Measurements from ENCODE around the gene PER2.
A peak's percentile ranks its signal among the peaks of the same experiment; 100 is the strongest.

The PER2 gene

DNA sequence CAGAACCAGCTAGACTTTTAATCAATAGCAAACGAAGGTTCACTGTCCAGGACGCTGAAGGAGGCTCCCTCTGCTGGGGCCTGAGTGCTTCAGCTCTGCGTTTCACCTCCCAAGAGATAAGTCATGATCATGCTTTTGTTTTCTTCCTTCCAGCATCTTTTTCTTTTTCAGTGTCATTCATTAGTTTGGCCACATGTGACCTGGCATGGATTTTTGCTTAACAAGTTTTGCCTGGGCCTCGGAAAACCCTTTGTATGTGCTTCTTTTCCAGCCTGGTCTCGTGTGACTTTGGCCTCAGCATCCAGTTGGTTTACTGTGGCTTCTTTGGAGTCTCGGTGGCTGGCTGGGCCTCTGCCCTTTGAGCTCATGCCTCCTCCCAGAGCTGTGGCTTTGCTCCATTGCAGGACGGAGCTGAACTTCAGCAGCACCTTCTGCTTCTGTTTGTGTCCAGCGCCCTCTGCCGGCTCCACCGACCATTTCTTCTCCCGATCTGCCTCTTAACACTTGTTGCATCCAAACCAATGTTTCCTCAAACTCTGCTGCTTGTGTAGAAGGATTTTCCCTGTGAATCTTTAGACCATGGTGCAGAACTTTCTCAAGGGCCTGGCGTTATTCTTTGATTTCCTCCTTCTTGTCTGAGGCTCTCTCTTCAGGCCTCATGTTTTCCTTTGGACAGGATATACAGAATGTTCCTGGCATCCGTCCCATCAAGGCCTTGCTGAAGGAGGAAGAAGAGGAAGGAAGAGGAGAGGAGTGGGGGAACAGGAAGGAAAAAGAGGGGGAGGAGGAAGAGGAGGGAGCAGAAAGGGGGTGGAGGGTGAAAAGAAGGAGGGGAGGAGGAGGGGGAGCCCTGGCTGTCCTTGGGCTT, 25.0 kb downstream of the PER2 start:
- no CpG with 5 or more reads among the region's 13 CpGs for WGBS (ENCODE audit: extremely low coverage, insufficient coverage, insufficient read length)
- Histone ChIP-seq H3K79me2 (ENCODE audit: control insufficient read depth, insufficient read depth, low read length, poor library complexity) (no peaks in the 10 kb centered on the region), H2BK120ac (ENCODE audit: insufficient read depth, low read length, poor library complexity) (no peak overlapping the region), H3K18ac (ENCODE audit: low read length) (no peak overlapping the region), H3K27ac (ENCODE audit: low read depth, low read length) (no peak overlapping the region), H3K4me2 (ENCODE audit: low read length) (no peak overlapping the region), H3K4me1 (ENCODE audit: control insufficient read depth in 1 of 2, insufficient read depth in 2 of 2, low read length in 2 of 2) (peaks cover 8 to 20% of the 10 kb centered on the region in 2 experiments), H2AFZ (ENCODE audit: insufficient read depth, low read length, poor library complexity) (no peak overlapping the region), H4K12ac (ENCODE audit: low read depth, low read length) (no peak overlapping the region), H3K14ac (ENCODE audit: low read length) (no peak overlapping the region), H2AK5ac (ENCODE audit: low read length) (no peak overlapping the region), H2BK5ac (ENCODE audit: low read depth, low read length, poor library complexity) (no peak overlapping the region), H3K4me3 (ENCODE audit: low read depth, low read length) (no peak overlapping the region), H3K79me1 (ENCODE audit: low read length) (peaks cover 6% of the 10 kb centered on the region), H3K23ac (ENCODE audit: low read length) (no peak overlapping the region), H3K27me3 (ENCODE audit: insufficient read depth, low read length) (no peaks in the 10 kb centered on the region), H4K8ac (ENCODE audit: low read depth, low read length) (no peak overlapping the region), H4K91ac (ENCODE audit: low read depth, low read length) (no peak overlapping the region), H3K36me3 (ENCODE audit: control insufficient read depth in 1 of 2, insufficient read depth in 2 of 2, low read length in 2 of 2) (peaks cover 0 to 2% of the 10 kb centered on the region in 2 experiments), H3K9me3 (ENCODE audit: insufficient read depth, low read depth, low read length) (no peaks in the 10 kb centered on the region), H2BK12ac (ENCODE audit: low read length) (no peak overlapping the region), H3K4ac (ENCODE audit: low read depth, low read length) (no peak overlapping the region), H3K9ac (ENCODE audit: low read length) (no peak overlapping the region)
- DNase-seq: peak; percentile 75 to 82

- no CpG with 5 or more reads among the region's 12 CpGs for WGBS (ENCODE audit: extremely low coverage, insufficient coverage, insufficient read length)
- H3K14ac ChIP-seq (ENCODE audit: low read length): no peak overlapping the region
- no peak overlapping the region for H3K23ac ChIP-seq (ENCODE audit: low read length)
- H4K91ac ChIP-seq (ENCODE audit: low read depth, low read length): no peak overlapping the region
- DNase-seq: no peak
- H3K79me2 ChIP-seq (ENCODE audit: control insufficient read depth, insufficient read depth, low read length, poor library complexity): no peaks in the 10 kb centered on the region
- H2BK120ac ChIP-seq (ENCODE audit: insufficient read depth, low read length, poor library complexity): no peak overlapping the region
- peaks cover 1% of the 10 kb centered on the region for H3K79me1 ChIP-seq (ENCODE audit: low read length)
- H3K4me3 ChIP-seq (ENCODE audit: low read depth, low read length): no peak overlapping the region
- H2AK5ac ChIP-seq (ENCODE audit: low read length): no peak overlapping the region
- H3K27me3 ChIP-seq (ENCODE audit: insufficient read depth, low read length): no peaks in the 10 kb centered on the region
- H3K18ac ChIP-seq (ENCODE audit: low read length): no peak overlapping the region
- no peak overlapping the region for H2BK12ac ChIP-seq (ENCODE audit: low read length)
- no peak overlapping the region for H3K9ac ChIP-seq (ENCODE audit: low read length)
- no peak overlapping the region for H4K8ac ChIP-seq (ENCODE audit: low read depth, low read length)
- H3K4me1 ChIP-seq (ENCODE audit: control insufficient read depth in 1 of 2, insufficient read depth in 2 of 2, low read length in 2 of 2): peaks cover 6 to 13% of the 10 kb centered on the region in 2 experiments
- no peak overlapping the region for H2BK5ac ChIP-seq (ENCODE audit: low read depth, low read length, poor library complexity)
- H3K36me3 ChIP-seq (ENCODE audit: control insufficient read depth in 1 of 2, insufficient read depth in 2 of 2, low read length in 2 of 2): peaks cover 0 to 2% of the 10 kb centered on the region in 2 experiments
- H4K12ac ChIP-seq (ENCODE audit: low read depth, low read length): no peak overlapping the region
- H2AFZ ChIP-seq (ENCODE audit: insufficient read depth, low read length, poor library complexity): no peak overlapping the region
- H3K4ac ChIP-seq (ENCODE audit: low read depth, low read length): no peak overlapping the region
- no peak overlapping the region for H3K27ac ChIP-seq (ENCODE audit: low read depth, low read length)
- H3K4me2 ChIP-seq (ENCODE audit: low read length): no peak overlapping the region
- H3K9me3 ChIP-seq (ENCODE audit: insufficient read depth, low read depth, low read length): no peaks in the 10 kb centered on the region
These were observed 25.8 kb downstream of the PER2 start for GRCh38 chr2:238262496-238263122.

- no peak overlapping the region for H3K9ac ChIP-seq (ENCODE audit: low read length)
- no CpG with 5 or more reads among the region's 16 CpGs for WGBS (ENCODE audit: extremely low coverage, insufficient coverage, insufficient read length)
These were observed 26.6 kb downstream of the PER2 start for GRCh38 chr2:238261718-238262375.

DNA sequence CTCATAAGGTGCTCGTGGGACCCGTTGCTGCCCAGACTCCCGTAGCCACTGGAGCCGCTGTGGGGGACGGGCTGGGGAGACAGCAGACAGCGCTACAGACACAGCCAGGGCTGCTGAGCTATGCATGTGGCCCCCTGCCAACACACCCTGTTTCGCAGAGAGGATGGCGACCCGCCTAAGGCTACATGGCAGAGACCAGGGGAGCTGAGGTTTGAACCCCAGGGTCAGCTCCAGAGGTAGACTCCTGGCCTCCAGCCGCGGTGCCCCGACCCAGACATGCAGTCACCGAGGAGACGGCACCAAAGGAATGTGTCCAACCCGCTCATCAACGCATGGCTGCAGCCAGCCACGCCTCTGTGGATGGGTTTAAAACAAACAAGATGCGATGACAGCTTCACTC, 27.5 kb downstream of the PER2 start:
- Histone ChIP-seq H3K23ac (ENCODE audit: low read length) (no peak overlapping the region), H3K9me3 (ENCODE audit: insufficient read depth, low read depth, low read length) (no peaks in the 10 kb centered on the region), H3K9ac (ENCODE audit: low read length) (no peak overlapping the region), H4K12ac (ENCODE audit: low read depth, low read length) (no peak overlapping the region), H3K4ac (ENCODE audit: low read depth, low read length) (no peak overlapping the region), H4K91ac (ENCODE audit: low read depth, low read length) (no peak overlapping the region), H3K18ac (ENCODE audit: low read length) (no peak overlapping the region), H3K36me3 (ENCODE audit: control insufficient read depth in 1 of 2, insufficient read depth in 2 of 2, low read length in 2 of 2) (peaks cover 0 to 2% of the 10 kb centered on the region in 2 experiments), H3K79me2 (ENCODE audit: control insufficient read depth, insufficient read depth, low read length, poor library complexity) (no peaks in the 10 kb centered on the region), H3K79me1 (ENCODE audit: low read length) (no peaks in the 10 kb centered on the region), H2BK12ac (ENCODE audit: low read length) (no peak overlapping the region), H3K4me3 (ENCODE audit: low read depth, low read length) (no peak overlapping the region), H2BK5ac (ENCODE audit: low read depth, low read length, poor library complexity) (no peak overlapping the region), H2AFZ (ENCODE audit: insufficient read depth, low read length, poor library complexity) (no peak overlapping the region), H3K4me2 (ENCODE audit: low read length) (no peak overlapping the region), H2BK120ac (ENCODE audit: insufficient read depth, low read length, poor library complexity) (no peak overlapping the region), H3K27me3 (ENCODE audit: insufficient read depth, low read length) (no peaks in the 10 kb centered on the region), H2AK5ac (ENCODE audit: low read length) (no peak overlapping the region), H3K27ac (ENCODE audit: low read depth, low read length) (no peak overlapping the region), H3K14ac (ENCODE audit: low read length) (no peak overlapping the region), H3K4me1 (ENCODE audit: control insufficient read depth in 1 of 2, insufficient read depth in 2 of 2, low read length in 2 of 2) (peaks cover 4 to 7% of the 10 kb centered on the region in 2 experiments), H4K8ac (ENCODE audit: low read depth, low read length) (no peak overlapping the region)
- no CpG with 5 or more reads among the region's 18 CpGs for WGBS (ENCODE audit: extremely low coverage, insufficient coverage, insufficient read length)
- no peak for DNase-seq

More at GRCh38 chr2:238261718-238262375, 26.6 kb downstream of the PER2 start:
- Histone ChIP-seq H2AK5ac (ENCODE audit: low read length) (no peak overlapping the region), H2BK120ac (ENCODE audit: insufficient read depth, low read length, poor library complexity) (no peak overlapping the region), H2BK12ac (ENCODE audit: low read length) (no peak overlapping the region), H3K9me3 (ENCODE audit: insufficient read depth, low read depth, low read length) (no peaks in the 10 kb centered on the region), H2BK5ac (ENCODE audit: low read depth, low read length, poor library complexity) (no peak overlapping the region), H3K27me3 (ENCODE audit: insufficient read depth, low read length) (no peaks in the 10 kb centered on the region), H3K79me2 (ENCODE audit: control insufficient read depth, insufficient read depth, low read length, poor library complexity) (no peaks in the 10 kb centered on the region), H3K4ac (ENCODE audit: low read depth, low read length) (no peak overlapping the region), H3K79me1 (ENCODE audit: low read length) (no peaks in the 10 kb centered on the region), H3K14ac (ENCODE audit: low read length) (no peak overlapping the region), H3K4me3 (ENCODE audit: low read depth, low read length) (no peak overlapping the region), H2AFZ (ENCODE audit: insufficient read depth, low read length, poor library complexity) (no peak overlapping the region), H3K36me3 (ENCODE audit: control insufficient read depth in 1 of 2, insufficient read depth in 2 of 2, low read length in 2 of 2) (peaks cover 0 to 2% of the 10 kb centered on the region in 2 experiments), H4K8ac (ENCODE audit: low read depth, low read length) (no peak overlapping the region), H4K12ac (ENCODE audit: low read depth, low read length) (no peak overlapping the region), H4K91ac (ENCODE audit: low read depth, low read length) (no peak overlapping the region), H3K23ac (ENCODE audit: low read length) (no peak overlapping the region), H3K27ac (ENCODE audit: low read depth, low read length) (no peak overlapping the region), H3K4me1 (ENCODE audit: control insufficient read depth in 1 of 2, insufficient read depth in 2 of 2, low read length in 2 of 2) (peaks cover 4 to 7% of the 10 kb centered on the region in 2 experiments), H3K4me2 (ENCODE audit: low read length) (no peak overlapping the region), H3K18ac (ENCODE audit: low read length) (no peak overlapping the region)
- DNase-seq: no peak

Measured in trophoblast cell (in vitro differentiated cells and primary cell).